Panc1 (cell line): ENCODE measurements around the gene CDK14. TPM values are rescaled to one million over a fixed set of nuclear protein-coding genes. Genes with fewer than 3 reads are reported as not detected.

ENCODE experiments used
- ATAC-seq: fragments of 200-7000 bp; cut with Tn5 transposase; 2 replicates; pipeline ENCODE4 v1.9.1; 2020; ENCODE audit warnings: mild to moderate bottlenecking, moderate library complexity
- BruUV-seq: library from RNA; stranded (reverse); fragments of 400-500 nt; replicated peaks from 2 replicates; lab custom pipeline; 2021; lab: Mats Ljungman, UMichigan
- CTCF ChIA-PET: fragments of 300-600 bp; sonication (Branson Sonifier 250); formaldehyde crosslinking; loops from one replicate; lab custom pipeline; 2022; ENCODE audit warnings: antibody characterized with exemption; lab: Charles Lee
- POLR2A ChIA-PET: fragments of 300-600 bp; sonication (Branson Sonifier 250); formaldehyde crosslinking; loops from one replicate; lab custom pipeline; 2022; ENCODE audit warnings: antibody characterized with exemption; lab: Charles Lee
- DNase-seq: peaks from one replicate; pipeline ENCODE4 v3.0.0-alpha.2; 2010; ENCODE audit warnings: low read depth, low spot score
- H3K27ac ChIP-seq: 2 replicates; pipeline ENCODE4 v1.5.1; 2011; ENCODE audit warnings: mild to moderate bottlenecking, low read length, inconsistent platforms
- H3K27me3 ChIP-seq: fragments of 200-500 bp; sonication (Bioruptor generic); 2 replicates; pipeline ENCODE4 v1.6.0; 2014; ENCODE audit warnings: low read length, inconsistent platforms; ENCODE audit not compliant: control insufficient read depth, insufficient read depth
- H3K36me3 ChIP-seq: fragments of 200-500 bp; sonication (Bioruptor generic); 2 replicates; pipeline ENCODE4 v1.5.1; 2014; ENCODE audit warnings: inconsistent platforms, mild to moderate bottlenecking, low read length, moderate library complexity; ENCODE audit not compliant: control insufficient read depth, insufficient read depth
- H3K4me1 ChIP-seq: 2 replicates; pipeline ENCODE4 v1.5.1; 2011; ENCODE audit warnings: inconsistent platforms, mild to moderate bottlenecking, low read length, moderate library complexity; ENCODE audit not compliant: control insufficient read depth, insufficient read depth
- H3K4me3 ChIP-seq, 2 experiments: 2 replicates each; pipeline ENCODE4 v1.5.1; 2011 to 2012; ENCODE audit warnings: low read depth in 2 of 2, low read length in 2 of 2, mild to moderate bottlenecking in 2 of 2, inconsistent platforms in 1 of 2, moderate library complexity in 1 of 2
- H3K9me3 ChIP-seq: fragments of 200-500 bp; sonication (Bioruptor generic); 2 replicates; pipeline ENCODE4 v1.5.1; 2014; ENCODE audit warnings: low read depth, mild to moderate bottlenecking, inconsistent platforms, low read length, moderate library complexity; ENCODE audit not compliant: control insufficient read depth, insufficient read depth
- CTCF ChIP-seq: fragments of 450-650 bp; IDR thresholded peaks from 2 replicates; pipeline ENCODE4 v1.5.1; 2017; ENCODE audit warnings: mild to moderate bottlenecking
- POLR2AphosphoS5 ChIP-seq: IDR thresholded peaks from 2 replicates; pipeline ENCODE4 v1.6.1; 2012; ENCODE audit warnings: mild to moderate bottlenecking, low read depth, low read length, moderate library complexity
- REST ChIP-seq, 2 experiments: IDR thresholded peaks; 2 replicates each; pipeline ENCODE4 v1.6.1; 2011 to 2012; ENCODE audit warnings: low read depth in 2 of 2, control low read depth in 1 of 2, low read length in 1 of 2, mild to moderate bottlenecking in 1 of 2, moderate library complexity in 1 of 2; ENCODE audit not compliant: insufficient read depth in 1 of 2
- SIN3A ChIP-seq: IDR thresholded peaks from 2 replicates; pipeline ENCODE4 v1.6.1; 2012; ENCODE audit warnings: low read depth, mild to moderate bottlenecking, low read length, moderate library complexity, borderline replicate concordance; ENCODE audit not compliant: insufficient read depth
- TCF7L2 ChIP-seq: IDR thresholded peaks from 2 replicates; pipeline ENCODE4 v1.6.1; 2011; ENCODE audit warnings: mild to moderate bottlenecking, low read depth, low read length, inconsistent platforms
- in situ Hi-C: cut with HindIII; loops from 2 replicates; pipeline ENCODE4 v1.10.0; 2016; ENCODE audit warnings: low sequenced_read_pairs, low pct_unique_long_range_greater_than_20kb
- intact Hi-C: fragments of 100-400 bp; cut with micrococcal nuclease; formaldehyde crosslinking; loops from one replicate; pipeline ENCODE4 v1.10.0; 2022; ENCODE audit not compliant: unreplicated experiment
- total RNA-seq: library from RNA; stranded (reverse); gene quantifications from one replicate; pipeline ENCODE4 v1.2.1, GENCODE V29; 2021; ENCODE audit not compliant: unreplicated experiment

Gene CDK14
- total RNA-seq, 1 experiment from 2014 or later: 3.0 TPM

- H3K9me3 ChIP-seq: no peaks in the 10 kb centered on the region
- POLR2A ChIA-PET: no interaction called here
- H3K4me1 ChIP-seq: no peaks in the 10 kb centered on the region
- ATAC-seq (no peak), DNase-seq (no peak)
- no peaks in the 10 kb centered on the region for H3K27me3 ChIP-seq
- no peak overlapping the region for H3K4me3 ChIP-seq
- intact Hi-C loops: no loop called here
- TF ChIP-seq SIN3A: no peak
- no peaks in the 10 kb centered on the region for H3K36me3 ChIP-seq
- BruUV-seq: no TSS peak
- CTCF ChIA-PET: no interaction called here
- in situ Hi-C loops: no loop called here
- H3K27ac ChIP-seq: no peak overlapping the region
These were observed 541.8 kb downstream of the CDK14 start for GRCh38 chr7:91137788-91138368.

GRCh38 chr7:91140286-91140685 is 544.2 kb downstream of the CDK14 start:
- ATAC-seq: no peak
- Histone ChIP-seq H3K27ac (no peak overlapping the region), H3K4me3 (no peak overlapping the region), H3K36me3 (no peaks in the 10 kb centered on the region), H3K9me3 (no peaks in the 10 kb centered on the region), H3K27me3 (no peaks in the 10 kb centered on the region), H3K4me1 (no peaks in the 10 kb centered on the region)
- no TSS peak for BruUV-seq
- ChIA-PET CTCF (no interaction called here), POLR2A (no interaction called here)
- TF ChIP-seq CTCF: no peak
- no peak for TF ChIP-seq TCF7L2
- TF ChIP-seq SIN3A: no peak
- TF ChIP-seq REST (IDR thresholded peaks at IDR 0.05; ENCODE audit: insufficient read depth in 1 of 2, low read depth in 2 of 2, low read length in 1 of 2): no peak
- TF ChIP-seq POLR2AphosphoS5: no peak
- DNase-seq: no peak
- in situ Hi-C loops (no loop called here), intact Hi-C loops (no loop called here)

- DNase-seq (no peak), ATAC-seq (no peak)
- ChIA-PET CTCF (no interaction called here), POLR2A (no interaction called here)
- no peak overlapping the region for H3K4me3 ChIP-seq
- in situ Hi-C loops (no loop called here), intact Hi-C loops (no loop called here)
- TF ChIP-seq POLR2AphosphoS5 (no peak), SIN3A (no peak)
- no peaks in the 10 kb centered on the region for H3K9me3 ChIP-seq
- BruUV-seq: no TSS peak
- no peaks in the 10 kb centered on the region for H3K36me3 ChIP-seq
- H3K27me3 ChIP-seq: no peaks in the 10 kb centered on the region
- no peaks in the 10 kb centered on the region for H3K4me1 ChIP-seq
- H3K27ac ChIP-seq: no peak overlapping the region
These were observed 544.9 kb downstream of the CDK14 start for GRCh38 chr7:91140982-91141381.
